ENCODE results near the gene KIF1B. TPM values are rescaled to one million over a fixed set of nuclear protein-coding genes. Genes with fewer than 3 reads are reported as not detected.

KIF1B gene
- total and polyA plus RNA-seq, 9 of the 15 experiments (the other 6 are each of a cell fraction or from before 2014, with no cell fraction given), result 2.8 to 19.8 (median 11.9) TPM

DNA sequence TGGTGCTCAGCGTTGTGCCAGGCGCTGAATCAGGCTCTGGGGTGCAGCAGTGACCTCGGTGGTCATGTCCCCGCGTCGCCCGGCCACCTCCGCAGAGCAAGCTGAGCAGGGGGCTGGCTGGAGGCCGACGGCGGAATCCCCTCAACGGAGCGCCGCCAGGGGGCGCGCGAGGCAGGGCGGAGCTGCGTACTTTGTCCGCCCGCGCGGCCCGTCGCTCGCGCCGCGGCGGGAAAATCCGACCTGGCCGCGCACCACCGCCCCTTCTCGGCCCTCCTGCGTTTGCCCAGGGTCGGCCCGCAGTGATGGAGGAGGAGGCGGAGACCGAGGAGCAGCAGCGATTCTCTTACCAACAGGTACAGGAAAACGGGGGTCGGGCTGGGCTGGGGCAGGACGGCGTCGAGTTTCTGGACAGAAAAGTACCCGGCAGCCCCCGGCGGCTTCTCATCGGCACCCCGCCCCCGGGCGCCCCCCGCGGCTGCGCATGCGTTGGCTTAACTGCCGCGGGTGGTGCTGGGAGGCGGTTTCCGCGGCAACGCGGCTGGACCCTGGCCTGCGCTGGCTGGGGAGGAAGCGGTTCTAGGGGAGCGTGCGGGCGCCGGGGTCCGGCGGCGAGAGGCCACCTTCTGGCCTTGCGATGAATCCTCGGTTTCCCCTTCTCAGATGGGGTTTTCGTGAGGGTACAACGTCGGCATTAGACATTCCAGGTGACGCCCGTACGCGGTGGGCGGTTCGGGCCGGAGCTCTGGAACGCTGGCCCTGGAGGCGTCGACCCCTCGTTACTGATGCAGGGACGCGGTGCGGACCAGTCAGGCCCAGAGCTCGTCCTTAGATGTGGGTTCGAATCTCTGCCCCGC is 220.1 kb downstream of the KIF1B start, which contains the start of gene CENPS (continued):
- TF ChIP-seq SNRNP70 (optimal IDR thresholded peaks at IDR 0.05; ENCODE audit: low read depth, low read length) (no peak), KLF16 (IDR thresholded peaks at IDR 0.05) (peak; percentile 93), ZNF212 (CRISPR knock-in tag; IDR thresholded peaks at IDR 0.05) (0 out of 2 replicates have a peak, but pooled peaks have one; percentile 69), FOXP4 (CRISPR knock-in tag; IDR thresholded peaks at IDR 0.05; ENCODE audit: borderline replicate concordance) (peak; percentile 88; the same call in 1 of the 2 replicates), VEZF1 (CRISPR knock-in tag; IDR thresholded peaks at IDR 0.05) (peak; percentile 91), HBP1 (CRISPR knock-in tag; IDR thresholded peaks at IDR 0.05) (peak; percentile 85), RBM22 (IDR thresholded peaks at IDR 0.05; ENCODE audit: low read depth, low read length, poor library complexity, severe bottlenecking) (peak; percentile 81), CCNT2 (IDR thresholded peaks at IDR 0.05; ENCODE audit: borderline replicate concordance, extremely low read depth, insufficient read length, low read depth, low read length) (peak; percentile 86), ZNF174 (CRISPR knock-in tag; IDR thresholded peaks at IDR 0.05) (no peak), ZNF184 (CRISPR knock-in tag; IDR thresholded peaks at IDR 0.05) (no peak), ZNF398 (CRISPR knock-in tag; IDR thresholded peaks at IDR 0.05) (no peak), DMBX1 (CRISPR knock-in tag; IDR thresholded peaks at IDR 0.05; ENCODE audit: borderline replicate concordance) (peak; percentile 93), MTA2 (IDR thresholded peaks at IDR 0.05; ENCODE audit: low read depth) (no peak)
- TF ChIP-seq, protein P1, sequence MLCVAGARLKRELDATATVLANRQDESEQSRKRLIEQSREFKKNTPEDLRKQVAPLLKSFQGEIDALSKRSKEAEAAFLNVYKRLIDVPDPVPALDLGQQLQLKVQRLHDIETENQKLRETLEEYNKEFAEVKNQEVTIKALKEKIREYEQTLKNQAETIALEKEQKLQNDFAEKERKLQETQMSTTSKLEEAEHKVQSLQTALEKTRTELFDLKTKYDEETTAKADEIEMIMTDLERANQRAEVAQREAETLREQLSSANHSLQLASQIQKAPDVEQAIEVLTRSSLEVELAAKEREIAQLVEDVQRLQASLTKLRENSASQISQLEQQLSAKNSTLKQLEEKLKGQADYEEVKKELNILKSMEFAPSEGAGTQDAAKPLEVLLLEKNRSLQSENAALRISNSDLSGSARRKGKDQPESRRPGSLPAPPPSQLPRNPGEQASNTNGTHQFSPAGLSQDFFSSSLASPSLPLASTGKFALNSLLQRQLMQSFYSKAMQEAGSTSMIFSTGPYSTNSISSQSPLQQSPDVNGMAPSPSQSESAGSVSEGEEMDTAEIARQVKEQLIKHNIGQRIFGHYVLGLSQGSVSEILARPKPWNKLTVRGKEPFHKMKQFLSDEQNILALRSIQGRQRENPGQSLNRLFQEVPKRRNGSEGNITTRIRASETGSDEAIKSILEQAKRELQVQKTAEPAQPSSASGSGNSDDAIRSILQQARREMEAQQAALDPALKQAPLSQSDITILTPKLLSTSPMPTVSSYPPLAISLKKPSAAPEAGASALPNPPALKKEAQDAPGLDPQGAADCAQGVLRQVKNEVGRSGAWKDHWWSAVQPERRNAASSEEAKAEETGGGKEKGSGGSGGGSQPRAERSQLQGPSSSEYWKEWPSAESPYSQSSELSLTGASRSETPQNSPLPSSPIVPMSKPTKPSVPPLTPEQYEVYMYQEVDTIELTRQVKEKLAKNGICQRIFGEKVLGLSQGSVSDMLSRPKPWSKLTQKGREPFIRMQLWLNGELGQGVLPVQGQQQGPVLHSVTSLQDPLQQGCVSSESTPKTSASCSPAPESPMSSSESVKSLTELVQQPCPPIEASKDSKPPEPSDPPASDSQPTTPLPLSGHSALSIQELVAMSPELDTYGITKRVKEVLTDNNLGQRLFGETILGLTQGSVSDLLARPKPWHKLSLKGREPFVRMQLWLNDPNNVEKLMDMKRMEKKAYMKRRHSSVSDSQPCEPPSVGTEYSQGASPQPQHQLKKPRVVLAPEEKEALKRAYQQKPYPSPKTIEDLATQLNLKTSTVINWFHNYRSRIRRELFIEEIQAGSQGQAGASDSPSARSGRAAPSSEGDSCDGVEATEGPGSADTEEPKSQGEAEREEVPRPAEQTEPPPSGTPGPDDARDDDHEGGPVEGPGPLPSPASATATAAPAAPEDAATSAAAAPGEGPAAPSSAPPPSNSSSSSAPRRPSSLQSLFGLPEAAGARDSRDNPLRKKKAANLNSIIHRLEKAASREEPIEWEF (CRISPR knock-in tag; IDR thresholded peaks at IDR 0.05), result no peak
